IPS-18c (cell line): Measurements from ENCODE around the gene RBM18.

Source experiments
- H3K4me3 ChIP-seq: 2 replicates; pipeline ENCODE4 v1.7.0; 2013; ENCODE audit warnings: low read depth, mild to moderate bottlenecking, low read length, moderate library complexity; ENCODE audit not compliant: insufficient read depth
- H3K9me3 ChIP-seq: one replicate; pipeline ENCODE4 v1.6.1; 2013; ENCODE audit warnings: mild to moderate bottlenecking, low read length, moderate library complexity; ENCODE audit not compliant: control insufficient read depth, insufficient read depth

Gene RBM18

GRCh38 chr9:122228568-122229484 lies 35.8 kb downstream of the RBM18 start, which contains the start of gene LHX6:
Gene LHX6 (minus strand): TSS chr9:122228957. CDS start chr9:122228740, 217 bp downstream.
- Histone ChIP-seq H3K4me3 (peak within 1 kb of the TSS; percentile 44), H3K9me3 (peaks cover 8% of the 10 kb centered on the region)

- Histone ChIP-seq H3K4me3 (peak overlapping the region; percentile 44), H3K9me3 (peaks cover 8% of the 10 kb centered on the region)
These were observed 36.5 kb downstream of the RBM18 start for GRCh38 chr9:122228191-122228567.

GRCh38 chr9:122227575-122227900 lies 37.1 kb downstream of the RBM18 start:
- Histone ChIP-seq H3K4me3 (peak overlapping the region; percentile 3; the same call in 1 of the 2 replicates), H3K9me3 (peaks cover 8% of the 10 kb centered on the region)

GRCh38 chr9:122226758-122227574 lies 37.7 kb downstream of the RBM18 start:
- H3K4me3 ChIP-seq = peak overlapping the region; percentile 40
- peaks cover 8% of the 10 kb centered on the region for H3K9me3 ChIP-seq

- H3K4me3 ChIP-seq = no peak overlapping the region; the same call in 1 of the 2 replicates
- H3K9me3 ChIP-seq = peaks cover 8% of the 10 kb centered on the region
These were observed 38.4 kb downstream of the RBM18 start for GRCh38 chr9:122226142-122226757.

- H3K9me3 ChIP-seq = peaks cover 8% of the 10 kb centered on the region
- no peak overlapping the region for H3K4me3 ChIP-seq
These were observed 39.1 kb downstream of the RBM18 start for GRCh38 chr9:122225312-122226141.

- H3K9me3 ChIP-seq = peaks cover 7% of the 10 kb centered on the region
- H3K4me3 ChIP-seq = no peak overlapping the region
These were observed 41.2 kb downstream of the RBM18 start for GRCh38 chr9:122223435-122223834.

GRCh38 chr9:122222791-122223190 lies 41.8 kb downstream of the RBM18 start:
- Histone ChIP-seq H3K4me3 (no peak overlapping the region), H3K9me3 (peaks cover 4% of the 10 kb centered on the region)

GRCh38 chr9:122221183-122221811 lies 43.3 kb downstream of the RBM18 start:
- H3K4me3 ChIP-seq = peak overlapping the region; percentile 26

GRCh38 chr9:122220673-122221182 lies 43.9 kb downstream of the RBM18 start:
- H3K4me3 ChIP-seq = peak overlapping the region; percentile 22
- peaks cover 4% of the 10 kb centered on the region for H3K9me3 ChIP-seq

More at GRCh38 chr9:122221183-122221811, 43.3 kb downstream of the RBM18 start:
- peaks cover 4% of the 10 kb centered on the region for H3K9me3 ChIP-seq

GRCh38 chr9:122219856-122220672 lies 44.6 kb downstream of the RBM18 start:
- H3K4me3 ChIP-seq = peak overlapping the region; percentile 48
- H3K9me3 ChIP-seq = peaks cover 4% of the 10 kb centered on the region

- Histone ChIP-seq H3K4me3 (peak overlapping the region; percentile 48), H3K9me3 (peaks cover 4% of the 10 kb centered on the region)
These were observed 45.4 kb downstream of the RBM18 start for GRCh38 chr9:122218935-122219855.

GRCh38 chr9:122218071-122218934 lies 46.3 kb downstream of the RBM18 start:
- Histone ChIP-seq H3K4me3 (peak overlapping the region; percentile 48; the same call in 1 of the 2 replicates), H3K9me3 (peaks cover 2% of the 10 kb centered on the region)

- peaks cover 2% of the 10 kb centered on the region for H3K9me3 ChIP-seq
- H3K4me3 ChIP-seq = no peak overlapping the region
These were observed 47.0 kb downstream of the RBM18 start for GRCh38 chr9:122217640-122218039.
